CD4-positive, alpha-beta T cell treated with Interleukin-2 at 100 ng/mL for 4 hours (primary cell): ENCODE measurements around the gene KRTAP4-6.
"Not testable (repeated sequence)": the region's sequence is repeated elsewhere in the genome, so short reads cannot be mapped to it uniquely, and the experiment has no call there.

ENCODE experiments used
- DNase-seq: peaks from one replicate; pipeline ENCODE4 v3.0.0-alpha.2; 2020; ENCODE audit warnings: low spot score

Gene KRTAP4-6

GRCh38 chr17:41147531-41148204 lies 7.3 kb upstream of the KRTAP4-6 start:
- DNase-seq = no peak

GRCh38 chr17:41145261-41145660 lies 4.9 kb upstream of the KRTAP4-6 start:
- DNase-seq = no peak

- no peak for DNase-seq
These were observed 4.5 kb upstream of the KRTAP4-6 start for GRCh38 chr17:41144846-41145245.

DNA sequence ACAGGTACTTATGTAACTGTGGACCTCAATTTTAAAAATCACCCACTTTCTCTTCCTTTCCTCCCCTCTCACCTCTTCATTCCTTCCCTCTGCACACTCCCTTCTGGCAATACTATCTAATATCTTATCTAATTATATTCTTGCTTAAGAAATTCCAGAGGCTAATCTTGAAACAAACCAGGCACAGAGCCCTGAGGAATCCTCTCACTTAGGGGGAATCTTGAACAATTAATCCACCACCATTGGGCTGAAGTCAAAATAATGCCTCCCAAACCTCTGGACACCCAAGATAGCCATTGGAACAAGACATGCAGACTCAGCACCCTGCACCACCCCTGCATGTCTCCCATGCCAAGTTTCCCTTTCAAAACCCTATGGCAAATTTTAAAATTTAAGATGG lies 1.0 kb upstream of the KRTAP4-6 start:
- no peak for DNase-seq

DNA sequence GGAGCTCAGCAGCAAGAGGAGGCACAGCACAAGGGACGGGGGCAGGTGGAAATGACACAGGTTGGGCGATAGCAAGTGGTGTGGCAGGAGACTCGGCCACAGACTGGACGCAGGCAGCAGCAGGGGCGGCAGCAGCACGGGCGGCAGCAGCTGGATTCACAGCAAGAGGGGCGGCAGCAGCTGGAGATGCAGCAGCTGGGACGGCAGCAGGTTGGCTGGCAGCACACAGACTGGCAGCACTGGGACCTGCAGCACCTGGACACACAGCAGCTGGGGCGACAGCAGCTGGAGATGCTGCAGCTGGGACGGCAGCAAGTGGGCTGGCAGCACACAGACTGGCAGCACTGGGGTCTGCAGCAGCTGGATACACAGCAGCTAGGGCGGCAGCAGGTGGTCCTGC lies 479 bp downstream of the KRTAP4-6 start:
- DNase-seq = not testable (repeated sequence)

DNA sequence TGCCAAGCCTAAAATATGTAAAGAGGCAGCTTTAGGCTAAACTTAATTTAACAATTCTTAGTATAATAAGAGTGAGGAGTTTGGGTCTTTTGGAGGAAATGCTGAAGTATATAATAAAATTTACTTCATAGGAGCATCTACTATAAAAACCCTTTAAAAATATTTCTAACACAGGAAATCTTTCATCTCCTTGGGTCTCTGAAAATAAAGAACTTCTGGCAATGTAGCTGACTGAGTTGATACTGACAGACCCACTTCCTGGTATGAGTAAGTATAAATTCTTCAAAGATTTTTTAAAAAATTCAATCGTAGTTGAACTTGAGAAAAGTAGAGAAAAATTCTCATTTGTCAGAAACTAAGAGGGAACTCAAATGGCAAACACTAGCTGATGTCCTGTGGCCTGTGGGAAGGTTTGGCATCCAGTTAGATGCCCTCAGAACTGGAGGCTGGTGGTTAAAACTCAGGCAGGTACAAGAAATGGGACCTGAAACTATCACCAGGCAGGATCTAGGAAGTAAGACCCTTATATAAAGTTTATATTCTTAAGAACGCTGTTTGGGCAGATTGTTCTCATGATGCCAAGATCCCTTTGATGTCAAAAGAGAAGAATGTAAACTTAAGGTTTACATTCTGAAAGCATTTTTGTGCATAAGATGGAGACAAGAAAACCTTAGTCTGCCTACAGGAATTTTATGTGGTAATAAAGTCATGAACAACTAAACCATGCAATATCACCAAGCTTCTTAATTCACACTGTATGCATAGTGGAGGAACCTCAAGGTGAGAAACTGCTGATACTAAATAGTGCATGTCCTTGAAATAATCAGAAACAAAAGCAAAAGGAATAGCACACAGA lies 6.2 kb downstream of the KRTAP4-6 start:
- DNase-seq = no peak

DNA sequence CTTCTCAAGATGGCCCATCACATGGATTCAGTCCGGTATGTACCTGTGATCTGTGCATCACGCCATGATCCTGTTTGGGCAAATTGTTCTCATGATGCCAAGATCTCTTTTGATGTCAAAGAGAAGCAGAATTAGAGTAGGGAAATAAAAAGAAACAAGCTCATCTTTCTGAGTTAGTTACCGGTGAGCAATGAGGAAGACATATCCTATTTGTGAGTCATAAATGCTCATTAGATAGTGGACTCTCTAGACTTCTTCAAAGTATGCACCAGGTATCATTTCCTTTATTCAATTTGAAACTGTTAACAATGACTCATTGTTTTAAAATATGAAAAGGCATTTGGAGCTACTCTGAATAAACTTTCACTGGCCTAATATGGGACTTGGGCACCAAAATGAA lies 8.4 kb downstream of the KRTAP4-6 start:
- no peak for DNase-seq

DNA sequence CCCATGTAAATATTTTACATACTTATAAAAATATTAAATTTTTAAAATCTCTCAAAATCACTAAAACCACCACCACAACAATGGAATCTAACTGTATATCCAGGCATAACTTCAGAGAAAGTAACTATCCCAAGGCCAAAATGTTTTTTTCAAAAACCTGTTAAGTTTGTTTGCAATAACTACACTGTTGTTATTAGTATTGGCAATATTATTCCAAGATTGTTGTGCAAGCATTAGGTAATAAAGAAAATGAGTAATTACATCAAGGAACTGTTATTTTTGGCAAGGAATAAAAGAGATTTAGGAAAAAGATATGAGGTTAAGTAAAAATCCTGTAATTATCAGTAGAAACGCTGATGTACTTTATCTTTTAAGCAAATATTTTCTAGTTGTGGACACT lies 13.0 kb downstream of the KRTAP4-6 start:
- no peak for DNase-seq

- no peak for DNase-seq
These were observed 13.9 kb downstream of the KRTAP4-6 start for GRCh38 chr17:41126412-41126811.

DNA sequence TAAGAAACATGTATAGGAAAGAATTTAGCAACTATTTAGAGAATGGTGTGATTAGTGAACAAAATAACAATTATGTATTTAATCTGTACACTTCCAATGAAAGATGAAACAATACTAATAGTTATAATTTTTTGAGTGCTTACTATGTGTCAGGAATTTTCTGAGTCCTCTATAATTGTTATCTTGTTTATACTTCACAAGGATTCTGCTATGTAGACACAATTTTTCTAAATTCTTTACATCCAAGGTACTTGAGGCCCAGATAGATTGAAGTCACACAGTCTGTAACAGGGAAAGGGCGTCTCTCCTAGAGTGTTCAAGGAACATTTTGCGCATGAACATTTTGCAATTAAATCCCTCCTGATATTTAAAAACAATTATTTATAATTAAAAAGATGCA lies 15.3 kb downstream of the KRTAP4-6 start:
- DNase-seq = no peak

DNA sequence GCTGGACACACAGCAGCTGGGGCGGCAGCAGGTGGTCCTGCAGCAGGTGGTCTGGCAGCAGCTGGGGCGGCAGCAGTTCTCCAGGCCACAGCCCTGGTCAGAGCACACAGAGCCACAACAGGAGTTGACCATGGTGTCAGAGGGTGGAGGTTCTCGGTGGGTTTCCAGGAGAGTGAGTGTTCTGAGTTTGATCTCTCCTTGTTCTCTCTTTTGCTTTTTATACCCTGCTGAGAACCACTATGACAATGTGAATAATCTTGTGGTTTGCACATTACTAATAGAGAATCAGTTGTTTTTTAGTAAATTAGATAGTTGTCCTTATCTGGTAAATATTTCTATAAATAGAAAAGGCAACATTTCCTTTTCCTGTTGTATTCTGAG lies 16.4 kb downstream of the KRTAP4-6 start, which contains the start of gene KRTAP4-12:
Gene KRTAP4-12, minus strand, starts transcription at position 192 of the 381 bp plus-strand sequence. Its CDS starts 60 bp downstream, at position 132.
- not testable (repeated sequence) for DNase-seq

- DNase-seq = not testable (repeated sequence)
These were observed 16.9 kb downstream of the KRTAP4-6 start for GRCh38 chr17:41123292-41123990.

DNA sequence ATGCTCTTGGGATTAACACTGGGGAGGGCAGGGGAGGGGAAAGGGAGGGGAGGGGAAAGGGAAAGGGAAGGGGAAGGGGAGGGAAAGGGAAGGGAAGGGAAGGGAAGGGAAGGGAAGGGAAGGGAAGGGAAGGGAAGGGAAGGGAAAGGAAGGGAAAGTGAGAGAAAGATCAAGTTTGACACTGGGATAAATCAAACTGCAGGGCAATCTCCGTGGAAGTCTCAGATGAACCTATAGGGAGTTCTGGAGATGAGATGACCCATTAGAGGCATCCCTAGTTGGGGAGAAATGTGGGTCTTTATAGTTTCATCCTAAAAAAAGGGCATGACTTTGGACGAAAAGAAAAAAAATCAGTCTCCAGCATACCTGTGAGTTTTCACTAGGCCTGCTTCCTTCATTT lies 18.6 kb downstream of the KRTAP4-6 start:
- DNase-seq = no peak

DNA sequence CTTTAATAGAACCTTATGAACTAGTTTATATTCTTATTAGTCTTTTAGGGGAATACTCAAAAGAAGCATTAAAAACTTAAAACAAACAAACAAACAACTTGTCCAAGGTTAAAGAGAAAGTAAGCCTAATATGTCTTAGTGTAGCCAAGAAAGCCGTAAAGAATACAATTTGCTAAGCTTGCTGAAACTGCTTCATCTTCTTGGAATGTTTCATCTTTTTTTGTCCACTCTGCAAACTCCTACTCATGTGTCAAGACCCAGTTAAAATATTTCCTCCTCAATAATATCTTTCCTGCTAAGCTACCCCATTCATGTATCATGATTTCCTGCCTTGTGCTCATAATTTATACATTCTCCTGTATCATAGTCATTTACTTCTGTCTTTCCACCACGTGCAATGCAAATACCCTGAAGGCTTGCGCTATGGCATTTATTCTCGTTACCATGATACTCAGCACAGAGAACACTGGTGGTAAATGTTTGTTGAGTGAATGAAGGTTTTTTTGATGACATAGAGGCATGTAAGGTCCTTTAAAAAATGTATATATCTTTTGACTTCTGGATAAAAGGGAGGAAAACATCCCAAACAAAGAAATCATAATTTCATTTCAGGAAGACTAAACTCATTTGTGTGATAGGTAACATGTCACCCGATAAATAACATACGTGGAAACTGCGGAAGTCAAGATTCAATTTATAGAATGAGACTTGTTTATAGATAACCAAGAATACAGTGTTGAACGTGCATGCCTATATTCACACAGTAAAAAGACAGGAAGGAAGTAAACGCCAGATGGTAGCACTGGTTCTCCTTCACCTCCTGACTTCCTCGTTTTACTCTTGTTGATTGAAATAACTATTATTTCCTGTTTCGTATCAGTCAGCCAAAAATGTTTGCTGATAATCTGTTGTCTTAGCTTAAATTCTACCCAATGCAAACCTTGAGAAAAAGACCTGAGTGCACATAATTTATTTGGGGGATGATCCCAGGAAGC lies 20.4 kb downstream of the KRTAP4-6 start:
- peak; percentile 7 for DNase-seq

- no peak for DNase-seq
These were observed 21.6 kb downstream of the KRTAP4-6 start for GRCh38 chr17:41118721-41119120.

DNA sequence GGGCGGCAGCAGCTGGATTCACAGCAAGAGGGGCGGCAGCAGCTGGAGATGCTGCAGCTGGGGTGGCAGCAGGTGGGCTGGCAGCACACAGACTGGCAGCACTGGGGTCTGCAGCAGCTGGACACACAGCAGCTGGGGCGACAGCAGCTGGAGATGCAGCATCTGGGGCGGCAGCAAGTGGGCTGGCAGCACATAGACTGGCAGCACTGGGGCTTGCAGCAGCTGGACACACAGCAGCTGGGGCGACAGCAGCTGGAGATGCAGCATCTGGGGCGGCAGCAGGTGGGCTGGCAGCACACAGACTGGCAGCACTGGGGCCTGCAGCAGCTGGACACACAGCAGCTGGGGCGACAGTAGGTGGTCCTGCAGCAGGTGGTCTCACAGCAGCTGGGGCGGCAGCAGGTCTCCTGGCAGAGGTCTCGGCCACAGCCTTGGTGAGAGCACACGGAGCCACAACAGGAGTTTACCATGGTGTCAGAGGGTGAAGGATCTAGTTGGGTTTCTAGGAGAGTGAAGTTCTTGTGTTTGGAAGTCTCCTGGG lies 22.4 kb downstream of the KRTAP4-6 start, which contains the start of gene KRTAP4-11:
Gene KRTAP4-11, minus strand, starts transcription at position 528 of the 541 bp plus-strand sequence. Its CDS starts 58 bp downstream, at position 470.
- DNase-seq = not testable (repeated sequence)

DNA sequence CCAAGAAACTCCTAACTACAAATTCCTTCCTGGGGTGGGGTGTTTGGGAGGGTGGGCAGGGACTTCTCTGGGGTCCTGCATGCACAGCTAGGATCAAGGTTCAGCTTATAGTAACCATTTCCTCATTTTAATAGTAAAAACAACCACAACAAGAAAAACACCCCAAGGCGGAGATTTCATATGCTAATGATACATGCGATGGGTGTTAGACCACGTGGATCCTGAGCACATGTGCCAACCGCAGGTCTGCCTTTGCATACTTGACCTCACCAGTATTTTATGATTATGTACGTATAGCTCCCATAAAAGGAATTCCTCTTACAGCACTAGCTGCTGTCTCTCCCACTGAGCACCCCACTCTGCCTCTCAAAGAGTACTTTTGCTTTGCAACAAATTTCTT lies 24.0 kb downstream of the KRTAP4-6 start:
- no peak for DNase-seq

GRCh38 chr17:41111151-41111885 lies 29.0 kb downstream of the KRTAP4-6 start:
- DNase-seq = no peak

DNA sequence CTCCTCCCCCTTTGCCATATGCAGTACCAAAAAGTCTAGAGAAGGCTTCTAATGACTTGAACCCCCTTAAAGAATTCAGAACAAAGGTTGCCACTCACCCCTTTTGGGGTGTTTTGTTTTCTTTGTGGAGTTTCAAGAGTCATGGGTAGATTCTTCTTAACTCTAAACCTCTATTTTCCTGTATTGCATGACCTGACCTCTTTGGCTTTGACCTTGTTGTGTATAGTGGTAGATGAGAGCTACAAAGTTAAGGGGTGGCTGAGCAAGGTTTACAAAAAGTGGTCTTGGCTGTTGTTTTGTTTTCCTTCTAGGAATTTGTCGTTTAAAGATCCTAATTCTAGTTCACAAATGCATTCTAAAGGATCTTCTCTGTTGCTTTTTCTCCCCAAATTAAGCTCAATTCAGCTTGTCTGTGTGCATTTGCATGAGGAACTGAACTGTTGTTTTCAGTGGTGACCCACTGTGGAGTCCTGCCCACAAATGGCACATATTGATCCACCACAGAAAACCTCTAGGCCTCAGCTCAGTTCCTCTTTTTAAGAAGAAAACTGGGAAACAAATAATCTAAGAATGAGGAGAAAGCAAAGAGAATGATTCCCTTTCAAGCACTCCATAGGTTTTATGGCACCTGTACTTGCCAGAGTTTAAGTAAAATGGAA lies 31.5 kb downstream of the KRTAP4-6 start:
- not testable (repeated sequence) for DNase-seq
